HepG2 (cell line): ENCODE results near the gene PET100. TPM values are rescaled to one million over a fixed set of nuclear protein-coding genes. Genes with fewer than 3 reads are reported as not detected.

Experiments used
- ATF5 ChIP-seq: sonication (generic); formaldehyde crosslinking; IDR thresholded peaks from 2 replicates; pipeline ENCODE4 v1.4.0; 2020; ENCODE audit warnings: mild to moderate bottlenecking, low read depth, missing genetic modification reagents
- BCL3 ChIP-seq: sonication (generic); formaldehyde crosslinking; IDR thresholded peaks from 2 replicates; pipeline ENCODE4 v1.5.1; 2020; ENCODE audit warnings: mild to moderate bottlenecking, missing genetic modification reagents, moderate library complexity
- CERS6 ChIP-seq: sonication (generic); formaldehyde crosslinking; IDR thresholded peaks from 2 replicates; pipeline ENCODE4 v1.5.0; 2020; ENCODE audit warnings: missing genetic modification reagents
- FOXA1 ChIP-seq, 2 experiments: fragments of 450-650 bp in 1 of 2; sonication (generic) in 1 of 2; formaldehyde crosslinking in 1 of 2; IDR thresholded peaks; 2 replicates each; pipeline versions ENCODE4 v1.4.0 to v1.6.1; 2016 to 2020; ENCODE audit warnings: missing genetic modification reagents in 1 of 2
- KDM3A ChIP-seq: IDR thresholded peaks from 2 replicates; pipeline ENCODE4 v1.6.1; 2018; ENCODE audit warnings: low read depth, missing compliant biosample characterization
- MYPOP ChIP-seq: sonication (generic); formaldehyde crosslinking; IDR thresholded peaks from 2 replicates; pipeline ENCODE4 v1.8.1; 2023; ENCODE audit warnings: mild to moderate bottlenecking, moderate library complexity, missing genetic modification reagents
- NFE2L2 ChIP-seq: fragments of 150-350 bp; IDR thresholded peaks from 2 replicates; pipeline ENCODE4 v1.6.1; 2014; ENCODE audit warnings: low read length
- ONECUT2 ChIP-seq: sonication (generic); formaldehyde crosslinking; IDR thresholded peaks from 2 replicates; pipeline ENCODE4 v1.4.0; 2020; ENCODE audit warnings: missing genetic modification reagents
- PTBP1 ChIP-seq: fragments of 200-400 bp; formaldehyde crosslinking; IDR thresholded peaks from 2 replicates; pipeline ENCODE4 v1.6.1; 2018; ENCODE audit warnings: low read length, low read depth; ENCODE audit not compliant: poor library complexity, severe bottlenecking
- REPIN1 ChIP-seq: sonication (generic); formaldehyde crosslinking; IDR thresholded peaks from 2 replicates; pipeline ENCODE4 v1.8.0; 2022; ENCODE audit warnings: missing genetic modification reagents, low read depth, mild to moderate bottlenecking, borderline replicate concordance
- SALL2 ChIP-seq: sonication (generic); formaldehyde crosslinking; IDR thresholded peaks from 2 replicates; pipeline ENCODE4 v1.8.1; 2023; ENCODE audit warnings: mild to moderate bottlenecking, missing genetic modification reagents, inconsistent platforms
- SMAD9 ChIP-seq: sonication (generic); formaldehyde crosslinking; IDR thresholded peaks from 2 replicates; pipeline ENCODE4 v1.5.1; 2020; ENCODE audit warnings: mild to moderate bottlenecking, missing genetic modification reagents
- SRF ChIP-seq: IDR thresholded peaks from 2 replicates; pipeline ENCODE4 v1.6.1; 2011; ENCODE audit warnings: mild to moderate bottlenecking, low read depth, low read length, moderate library complexity
- THRA ChIP-seq: sonication (generic); formaldehyde crosslinking; IDR thresholded peaks from 2 replicates; pipeline ENCODE4 v1.4.0; 2020; ENCODE audit warnings: missing genetic modification reagents, borderline replicate concordance
- ZBTB25 ChIP-seq: IDR thresholded peaks from 2 replicates; pipeline ENCODE4 v1.6.1; 2018; ENCODE audit warnings: missing genetic modification reagents
- ZKSCAN5 ChIP-seq: sonication (generic); formaldehyde crosslinking; IDR thresholded peaks from 2 replicates; pipeline ENCODE4 v1.5.1; 2020; ENCODE audit warnings: mild to moderate bottlenecking, missing genetic modification reagents
- ZMAT3 ChIP-seq: sonication (generic); formaldehyde crosslinking; conservative IDR thresholded peaks from 2 replicates; pipeline ENCODE4 v1.7.0; 2021; ENCODE audit warnings: missing genetic modification reagents
- ZNF101 ChIP-seq: sonication (generic); formaldehyde crosslinking; IDR thresholded peaks from 2 replicates; pipeline ENCODE4 v1.4.0; 2020; ENCODE audit warnings: mild to moderate bottlenecking, low read depth, missing genetic modification reagents, borderline replicate concordance
- ZNF317 ChIP-seq: sonication (generic); formaldehyde crosslinking; IDR thresholded peaks from 2 replicates; pipeline ENCODE4 v1.5.0; 2020; ENCODE audit warnings: mild to moderate bottlenecking, missing genetic modification reagents
- ZNF44 ChIP-seq: sonication (generic); formaldehyde crosslinking; IDR thresholded peaks from 2 replicates; pipeline ENCODE4 v1.5.1; 2020; ENCODE audit warnings: mild to moderate bottlenecking, missing genetic modification reagents
- ZNF567 ChIP-seq: sonication (generic); formaldehyde crosslinking; IDR thresholded peaks from 2 replicates; pipeline ENCODE4 v1.8.1; 2023; ENCODE audit warnings: mild to moderate bottlenecking, missing genetic modification reagents, borderline replicate concordance
- ZNF784 ChIP-seq: sonication (generic); formaldehyde crosslinking; IDR thresholded peaks from 2 replicates; pipeline ENCODE4 v1.5.1; 2020; ENCODE audit warnings: missing genetic modification reagents, mild to moderate bottlenecking, borderline replicate concordance
- polyA plus RNA-seq, 8 experiments: library from polyadenylated mRNA; depleted of rRNA in 3 of 8; stranded (reverse) in 7 of 8; unstranded in 1 of 8; fragments of >200 nt; fragmentation: Illumina TruSeq in 4 of 8; extraction: Trizol in 4 of 8; gene quantifications; 2 replicates each; pipeline versions ENCODE4 v1.2.1 to v1.2.3, GENCODE V29; 2011 to 2016; ENCODE audit warnings: low read depth in 4 of 8, missing spikeins in 1 of 8, mixed read lengths in 1 of 8; ENCODE audit not compliant: insufficient read depth in 1 of 8
- total RNA-seq, 5 experiments: library from RNA; depleted of rRNA; stranded (reverse); fragments of >200 nt; fragmentation: Illumina TruSeq; extraction: Trizol; gene quantifications; 2 replicates each; pipeline ENCODE4 v1.2.3, GENCODE V29; 2016; ENCODE audit warnings: low read depth in 1 of 5

The PET100 gene
- total and polyA plus RNA-seq, 2 of the 13 experiments (the other 11 are each of a cell fraction or from before 2014, with no cell fraction given) = 22.3 to 66.5 TPM

GRCh38 chr19:7652061-7652641, 22.6 kb downstream of the PET100 start (continued):
- TF ChIP-seq ZBTB25 (CRISPR knock-in tag) = peak; percentile 86; the same call in 1 of the 2 replicates
- no peak for TF ChIP-seq ZNF317 (CRISPR knock-in tag)
- no peak for TF ChIP-seq SALL2
- no peak for TF ChIP-seq PTBP1
- peak; percentile 79; the same call in 1 of the 2 replicates for TF ChIP-seq REPIN1 (CRISPR knock-in tag)
- peak; percentile 87 for TF ChIP-seq MYPOP
- TF ChIP-seq SRF = no peak
- TF ChIP-seq ZKSCAN5 (CRISPR knock-in tag) = no peak
- 0 out of 2 replicates have a peak, but pooled peaks have one; percentile 39 for TF ChIP-seq BCL3 (CRISPR knock-in tag)
- no peak for TF ChIP-seq ZNF567 (CRISPR knock-in tag)
- TF ChIP-seq THRA (CRISPR knock-in tag) = peak; percentile 94
- TF ChIP-seq KDM3A (CRISPR knock-in tag) = no peak; the same call in 1 of the 2 replicates
- TF ChIP-seq ZNF101 = no peak
- TF ChIP-seq NFE2L2 = no peak
- TF ChIP-seq ZNF784 (CRISPR knock-in tag) = peak; percentile 66; the same call in 1 of the 2 replicates
- TF ChIP-seq ZNF44 (CRISPR knock-in tag) = no peak
- TF ChIP-seq FOXA1 (IDR thresholded peaks at IDR 0.05) = 0 out of 2 replicates have a peak, but pooled peaks have one; percentile 18
- peak; percentile 93 for TF ChIP-seq FOXA1 (CRISPR knock-in tag; IDR thresholded peaks at IDR 0.05)
- TF ChIP-seq CERS6 (CRISPR knock-in tag) = no peak
- 0 out of 2 replicates have a peak, but pooled peaks have one; percentile 61 for TF ChIP-seq ZMAT3
- no peak for TF ChIP-seq ATF5 (CRISPR knock-in tag)
- no peak for TF ChIP-seq SMAD9 (CRISPR knock-in tag)
- no peak for TF ChIP-seq ONECUT2
